ENCODE data around the gene STOML2.

STOML2 gene

GRCh38 chr9:35112257-35113020, 9.5 kb upstream of the STOML2 start:
- Mint-ChIP-seq H3K27ac (peak overlapping the region; percentile 66), H3K27me3 (ENCODE audit: low read depth) (peaks cover 2% of the 10 kb centered on the region), H3K36me3 (ENCODE audit: low read depth) (peaks cover 9% of the 10 kb centered on the region), H3K9me3 (no peaks in the 10 kb centered on the region), H3K4me3 (peak overlapping the region; percentile 80), H3K4me1 (ENCODE audit: low read depth) (peaks cover 54% of the 10 kb centered on the region)
- no peak for DNase-seq (ENCODE audit: low spot score)

- peaks cover 44% of the 10 kb centered on the region for H3K4me1 Mint-ChIP-seq (ENCODE audit: low read depth)
- H3K4me3 Mint-ChIP-seq = peak overlapping the region; percentile 80
- H3K27me3 Mint-ChIP-seq (ENCODE audit: low read depth) = peaks cover 2% of the 10 kb centered on the region
- H3K27ac Mint-ChIP-seq = peak overlapping the region; percentile 66
- H3K36me3 Mint-ChIP-seq (ENCODE audit: low read depth) = peaks cover 9% of the 10 kb centered on the region
- peak; percentile 93 for DNase-seq (ENCODE audit: low spot score)
- H3K9me3 Mint-ChIP-seq = no peaks in the 10 kb centered on the region
Observed at GRCh38 chr9:35111001-35111933, 8.3 kb upstream of the STOML2 start.

GRCh38 chr9:35110327-35110761, 7.4 kb upstream of the STOML2 start:
- peaks cover 2% of the 10 kb centered on the region for H3K27me3 Mint-ChIP-seq (ENCODE audit: low read depth)
- no peaks in the 10 kb centered on the region for H3K9me3 Mint-ChIP-seq
- no peak overlapping the region for H3K27ac Mint-ChIP-seq
- H3K4me3 Mint-ChIP-seq = peak overlapping the region; percentile 80
- peaks cover 40% of the 10 kb centered on the region for H3K4me1 Mint-ChIP-seq (ENCODE audit: low read depth)
- DNase-seq (ENCODE audit: low spot score) = no peak
- peaks cover 14% of the 10 kb centered on the region for H3K36me3 Mint-ChIP-seq (ENCODE audit: low read depth)

GRCh38 chr9:35108946-35109575, 6.1 kb upstream of the STOML2 start:
- peaks cover 31% of the 10 kb centered on the region for H3K4me1 Mint-ChIP-seq (ENCODE audit: low read depth)
- no peak for DNase-seq (ENCODE audit: low spot score)
- no peaks in the 10 kb centered on the region for H3K9me3 Mint-ChIP-seq
- H3K27ac Mint-ChIP-seq = no peak overlapping the region
- H3K4me3 Mint-ChIP-seq = no peak overlapping the region
- peaks cover 20% of the 10 kb centered on the region for H3K36me3 Mint-ChIP-seq (ENCODE audit: low read depth)
- peaks cover 2% of the 10 kb centered on the region for H3K27me3 Mint-ChIP-seq (ENCODE audit: low read depth)

GRCh38 chr9:35108461-35108860, 5.5 kb upstream of the STOML2 start:
- Mint-ChIP-seq H3K4me1 (ENCODE audit: low read depth) (peaks cover 27% of the 10 kb centered on the region), H3K9me3 (no peaks in the 10 kb centered on the region), H3K27me3 (ENCODE audit: low read depth) (peaks cover 2% of the 10 kb centered on the region), H3K27ac (no peak overlapping the region), H3K36me3 (ENCODE audit: low read depth) (peaks cover 16% of the 10 kb centered on the region), H3K4me3 (no peak overlapping the region)
- DNase-seq (ENCODE audit: low spot score) = no peak

- H3K27me3 Mint-ChIP-seq (ENCODE audit: low read depth) = peaks cover 2% of the 10 kb centered on the region
- H3K36me3 Mint-ChIP-seq (ENCODE audit: low read depth) = peaks cover 19% of the 10 kb centered on the region
- H3K9me3 Mint-ChIP-seq = no peaks in the 10 kb centered on the region
- no peak for DNase-seq (ENCODE audit: low spot score)
- H3K4me3 Mint-ChIP-seq = no peak overlapping the region
- no peak overlapping the region for H3K27ac Mint-ChIP-seq
- peaks cover 28% of the 10 kb centered on the region for H3K4me1 Mint-ChIP-seq (ENCODE audit: low read depth)
Observed at GRCh38 chr9:35107297-35108290, 4.7 kb upstream of the STOML2 start.

GRCh38 chr9:35106343-35106730, 3.4 kb upstream of the STOML2 start:
- Mint-ChIP-seq H3K4me1 (ENCODE audit: low read depth) (peaks cover 27% of the 10 kb centered on the region), H3K27me3 (ENCODE audit: low read depth) (peaks cover 2% of the 10 kb centered on the region), H3K4me3 (no peak overlapping the region), H3K9me3 (no peaks in the 10 kb centered on the region), H3K36me3 (ENCODE audit: low read depth) (peaks cover 26% of the 10 kb centered on the region), H3K27ac (no peak overlapping the region)
- DNase-seq (ENCODE audit: low spot score) = no peak

- Mint-ChIP-seq H3K27me3 (ENCODE audit: low read depth) (peaks cover 2% of the 10 kb centered on the region), H3K4me3 (no peak overlapping the region), H3K36me3 (ENCODE audit: low read depth) (peaks cover 31% of the 10 kb centered on the region), H3K4me1 (ENCODE audit: low read depth) (peaks cover 30% of the 10 kb centered on the region), H3K9me3 (no peaks in the 10 kb centered on the region), H3K27ac (no peak overlapping the region)
- DNase-seq (ENCODE audit: low spot score) = no peak
Observed at GRCh38 chr9:35105571-35106342, 2.8 kb upstream of the STOML2 start.

- H3K9me3 Mint-ChIP-seq = no peaks in the 10 kb centered on the region
- H3K4me3 Mint-ChIP-seq = no peak overlapping the region
- H3K36me3 Mint-ChIP-seq (ENCODE audit: low read depth) = peaks cover 36% of the 10 kb centered on the region
- peaks cover 2% of the 10 kb centered on the region for H3K27me3 Mint-ChIP-seq (ENCODE audit: low read depth)
- DNase-seq (ENCODE audit: low spot score) = no peak
- peak overlapping the region; percentile 52 for H3K27ac Mint-ChIP-seq
- peaks cover 24% of the 10 kb centered on the region for H3K4me1 Mint-ChIP-seq (ENCODE audit: low read depth)
Observed at GRCh38 chr9:35105126-35105525, 2.2 kb upstream of the STOML2 start.

GRCh38 chr9:35104586-35104985, 1.7 kb upstream of the STOML2 start:
- DNase-seq (ENCODE audit: low spot score) = no peak
- no peak overlapping the region for H3K4me3 Mint-ChIP-seq
- peaks cover 23% of the 10 kb centered on the region for H3K4me1 Mint-ChIP-seq (ENCODE audit: low read depth)
- H3K27ac Mint-ChIP-seq = peak overlapping the region; percentile 60
- peaks cover 42% of the 10 kb centered on the region for H3K36me3 Mint-ChIP-seq (ENCODE audit: low read depth)
- no peaks in the 10 kb centered on the region for H3K27me3 Mint-ChIP-seq (ENCODE audit: low read depth)
- H3K9me3 Mint-ChIP-seq = no peaks in the 10 kb centered on the region

- H3K9me3 Mint-ChIP-seq = no peaks in the 10 kb centered on the region
- H3K4me3 Mint-ChIP-seq = peak overlapping the region; percentile 94
- DNase-seq (ENCODE audit: low spot score) = no peak
- H3K27me3 Mint-ChIP-seq (ENCODE audit: low read depth) = no peaks in the 10 kb centered on the region
- H3K36me3 Mint-ChIP-seq (ENCODE audit: low read depth) = peaks cover 45% of the 10 kb centered on the region
- peak overlapping the region; percentile 91 for H3K27ac Mint-ChIP-seq
- H3K4me1 Mint-ChIP-seq (ENCODE audit: low read depth) = peaks cover 24% of the 10 kb centered on the region
Observed at GRCh38 chr9:35103660-35104191, 795 bp upstream of the STOML2 start.

GRCh38 chr9:35102465-35102768, 514 bp downstream of the STOML2 start:
- peaks cover 41% of the 10 kb centered on the region for H3K36me3 Mint-ChIP-seq (ENCODE audit: low read depth)
- peak overlapping the region; percentile 91 for H3K27ac Mint-ChIP-seq

More at GRCh38 chr9:35102465-35102768, 514 bp downstream of the STOML2 start:
- DNase-seq (ENCODE audit: low spot score) = peak; percentile 11
- no peaks in the 10 kb centered on the region for H3K27me3 Mint-ChIP-seq (ENCODE audit: low read depth)
- peak overlapping the region; percentile 94 for H3K4me3 Mint-ChIP-seq
- H3K9me3 Mint-ChIP-seq = no peaks in the 10 kb centered on the region
- peaks cover 29% of the 10 kb centered on the region for H3K4me1 Mint-ChIP-seq (ENCODE audit: low read depth)

Data from T-helper 2 cell treated with Interferon-gamma antibody and Interleukin-4, amounts not matched to agents 5 μg/mL and 100 μg/mL, for 36 hours (primary cell).